T-cell (primary cell): ENCODE data around the gene DFFA. TPM values are rescaled to one million over a fixed set of nuclear protein-coding genes. Genes with fewer than 3 reads are reported as not detected.

ENCODE experiments used
- ATAC-seq, 4 experiments: fragments of 200-7000 bp in 3 of 4; fragments of 150-1000 bp in 1 of 4; cut with Tn5 transposase; replicated peaks in 1 of 4; 1 replicate in 3 of 4; 2 replicates in 1 of 4; pipeline ENCODE4 v1.10.0; 2021; ENCODE audit warnings: moderate library complexity in 3 of 4, mild to moderate bottlenecking in 2 of 4, moderate number of reproducible peaks in 1 of 4
- CTCF ChIA-PET, 2 donors: fragments of 300-600 bp; sonication (Branson Sonifier 250); formaldehyde crosslinking; loops; one replicate each; lab custom pipeline; 2022; ENCODE audit warnings: antibody characterized with exemption in 2 of 2; lab: Charles Lee
- POLR2A ChIA-PET, 2 donors: fragments of 300-600 bp; sonication (Branson Sonifier 250); formaldehyde crosslinking; loops; one replicate each; lab custom pipeline; 2022; ENCODE audit warnings: antibody characterized with exemption in 2 of 2; lab: Charles Lee
- DNase-seq, 35 experiments: peaks; one replicate each; pipeline versions ENCODE4 v3.0.0 to v3.0.0-alpha.2; 2013 to 2023
- H3K27ac ChIP-seq: one replicate; pipeline ENCODE4 v1.5.1; 2013; ENCODE audit warnings: low read length
- H3K27me3 ChIP-seq, 2 experiments: replicated peaks in 1 of 2; 1 replicate in 1 of 2; 2 replicates in 1 of 2; pipeline versions ENCODE4 v1.6.1 to v1.7.0; 2013; ENCODE audit warnings: low read length in 1 of 2, mixed read lengths in 1 of 2; ENCODE audit not compliant: control insufficient read depth in 2 of 2, insufficient read depth in 2 of 2; ENCODE audit errors: extremely low read depth in 1 of 2
- H3K36me3 ChIP-seq, 2 donors: 1 replicate in 1 of 2; 2 replicates in 1 of 2; pipeline versions ENCODE4 v1.6.1 to v1.7.0; 2013; ENCODE audit warnings: low read length in 1 of 2; ENCODE audit not compliant: control insufficient read depth in 2 of 2, insufficient read depth in 1 of 2; ENCODE audit errors: extremely low read depth in 1 of 2
- H3K4me1 ChIP-seq, 2 experiments: 1 replicate in 1 of 2; 2 replicates in 1 of 2; pipeline versions ENCODE4 v1.6.1 to v1.7.0; 2013; ENCODE audit warnings: low read length in 2 of 2, mixed read lengths in 1 of 2; ENCODE audit not compliant: insufficient read depth in 2 of 2, control insufficient read depth in 1 of 2; ENCODE audit errors: extremely low read depth in 1 of 2
- H3K4me3 ChIP-seq, 2 donors: 1 replicate in 1 of 2; 2 replicates in 1 of 2; pipeline versions ENCODE4 v1.5.1 to v1.7.0; 2013; ENCODE audit warnings: mild to moderate bottlenecking in 2 of 2, low read length in 1 of 2, moderate library complexity in 1 of 2; ENCODE audit not compliant: control insufficient read depth in 1 of 2; ENCODE audit errors: extremely low read depth in 1 of 2
- H3K9me3 ChIP-seq: 2 replicates; pipeline ENCODE4 v1.7.0; 2013
- H3K27ac Mint-ChIP-seq, 2 donors: one replicate each; pipeline ENCODE4 v1.8.0; 2020 to 2021; ENCODE audit warnings: mild to moderate bottlenecking in 2 of 2, mixed read lengths in 2 of 2
- H3K27me3 Mint-ChIP-seq, 2 donors: one replicate each; pipeline ENCODE4 v1.8.0; 2021 to 2022; ENCODE audit warnings: mixed read lengths in 2 of 2
- H3K36me3 Mint-ChIP-seq: one replicate; pipeline ENCODE4 v1.8.0; 2021; ENCODE audit warnings: mixed read lengths
- H3K4me1 Mint-ChIP-seq, 3 donors: one replicate each; pipeline ENCODE4 v1.8.0; 2020 to 2022; ENCODE audit warnings: mixed read lengths in 3 of 3, mild to moderate bottlenecking in 1 of 3
- H3K4me3 Mint-ChIP-seq, 3 donors: one replicate each; pipeline ENCODE4 v1.8.0; 2020 to 2022; ENCODE audit warnings: mild to moderate bottlenecking in 3 of 3, mixed read lengths in 3 of 3, moderate library complexity in 3 of 3
- H3K9me3 Mint-ChIP-seq, 3 donors: one replicate each; pipeline ENCODE4 v1.8.0; 2020 to 2022; ENCODE audit warnings: mixed read lengths in 3 of 3
- WGBS: methylation state at CpG from one replicate; pipeline ENCODE4 v1.1.5; 2013; ENCODE audit warnings: missing lambda C conversion rate; ENCODE audit not compliant: insufficient coverage; 5-methylcytosine and 5-hydroxymethylcytosine counted together
- total RNA-seq, 35 experiments: library from RNA in 6 of 35; stranded (reverse) in 6 of 35; fragments of 120-200 nt in 1 of 35; gene quantifications; one replicate each; pipeline versions ENCODE4 v1.2.1 to v1.2.4 and lab custom pipeline; 2013 to 2026

The DFFA gene
- total RNA-seq, 5 donors from 2014 or later (not counting 1 experiment from before 2014, with no cell fraction given), result 19.3 to 32.9 (median 26.0) TPM

DNA sequence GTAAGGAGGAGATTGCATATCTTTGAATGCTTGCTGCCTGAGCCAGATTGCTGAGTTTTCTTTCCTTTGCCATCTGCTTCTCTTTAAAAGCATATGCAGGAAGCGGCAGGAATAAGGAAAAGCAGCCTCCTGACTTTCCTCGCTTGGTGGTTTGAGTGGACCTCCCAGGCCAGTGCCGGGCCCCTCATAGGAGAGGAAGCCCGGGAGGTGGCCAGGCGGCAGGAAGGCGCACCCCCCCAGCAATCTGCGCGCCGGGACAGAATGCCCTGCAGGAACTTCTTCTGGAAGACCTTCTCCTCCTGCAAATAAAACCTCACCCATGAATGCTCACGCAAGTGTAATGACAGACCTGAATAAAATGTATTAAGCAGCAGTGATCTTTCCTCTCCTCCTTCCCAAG, 21.0 kb downstream of the DFFA start:
- WGBS, result 30% methylated on average over 4 of the region's 10 CpGs
- Histone ChIP-seq H3K9me3 (no peaks in the 10 kb centered on the region), H3K27ac (no peak overlapping the region), H3K27me3 (peaks cover 0 to 10% of the 10 kb centered on the region in 2 experiments), H3K4me1 (no peaks in the 10 kb centered on the region), H3K36me3 (no peaks in the 10 kb centered on the region), H3K4me3 (no peak overlapping the region)
- H3K36me3 Mint-ChIP-seq, result peaks cover 5% of the 10 kb centered on the region
- no peaks in the 10 kb centered on the region for H3K4me1 Mint-ChIP-seq
- no peaks in the 10 kb centered on the region for H3K9me3 Mint-ChIP-seq
- POLR2A ChIA-PET, result no interaction called here
- CTCF ChIA-PET, result interaction anchor here in 1 of 2 donors (0.9 kb wide), 1 partner anchor 9 kb away, joined by 3 read pairs; no protein-coding TSS in a partner anchor
- DNase-seq, result no peak
- no peak overlapping the region for H3K27ac Mint-ChIP-seq
- H3K4me3 Mint-ChIP-seq, result no peak overlapping the region
- peaks cover 0 to 3% of the 10 kb centered on the region in 2 donors for H3K27me3 Mint-ChIP-seq
- no peak for ATAC-seq

DNA sequence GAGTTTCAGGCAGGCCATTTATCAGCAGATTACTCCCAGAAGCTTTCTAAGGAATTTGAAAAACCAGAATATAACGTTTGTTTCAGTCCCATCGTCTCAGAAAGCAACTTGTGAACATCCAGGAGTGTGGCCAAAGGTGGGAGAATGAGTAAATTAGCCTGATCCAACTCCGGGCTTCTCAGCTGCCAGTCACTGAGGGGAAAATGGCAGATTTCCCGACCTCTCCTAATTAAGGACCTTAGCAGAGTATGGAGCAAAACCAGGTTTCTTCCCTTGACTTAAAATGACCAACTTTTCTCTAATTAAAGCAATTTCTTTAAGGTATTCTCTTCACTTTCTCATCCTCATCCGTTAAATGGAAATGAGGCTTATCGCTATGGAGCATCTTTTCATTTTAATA, 21.5 kb downstream of the DFFA start:
- H3K4me3 Mint-ChIP-seq, result no peak overlapping the region
- ATAC-seq (no peak), DNase-seq (no peak)
- no CpG with 5 or more reads among the region's 6 CpGs for WGBS
- H3K4me1 ChIP-seq, result no peaks in the 10 kb centered on the region
- peaks cover 0 to 10% of the 10 kb centered on the region in 2 experiments for H3K27me3 ChIP-seq
- no peaks in the 10 kb centered on the region for H3K9me3 ChIP-seq
- H3K36me3 ChIP-seq, result no peaks in the 10 kb centered on the region
- peaks cover 0 to 3% of the 10 kb centered on the region in 2 donors for H3K27me3 Mint-ChIP-seq
- H3K4me3 ChIP-seq, result no peak overlapping the region
- no peak overlapping the region for H3K27ac ChIP-seq
- H3K4me1 Mint-ChIP-seq, result no peaks in the 10 kb centered on the region
- CTCF ChIA-PET, result no interaction called here
- H3K9me3 Mint-ChIP-seq, result no peaks in the 10 kb centered on the region
- H3K27ac Mint-ChIP-seq, result no peak overlapping the region
- H3K36me3 Mint-ChIP-seq, result peaks cover 2% of the 10 kb centered on the region
- POLR2A ChIA-PET, result no interaction called here

DNA sequence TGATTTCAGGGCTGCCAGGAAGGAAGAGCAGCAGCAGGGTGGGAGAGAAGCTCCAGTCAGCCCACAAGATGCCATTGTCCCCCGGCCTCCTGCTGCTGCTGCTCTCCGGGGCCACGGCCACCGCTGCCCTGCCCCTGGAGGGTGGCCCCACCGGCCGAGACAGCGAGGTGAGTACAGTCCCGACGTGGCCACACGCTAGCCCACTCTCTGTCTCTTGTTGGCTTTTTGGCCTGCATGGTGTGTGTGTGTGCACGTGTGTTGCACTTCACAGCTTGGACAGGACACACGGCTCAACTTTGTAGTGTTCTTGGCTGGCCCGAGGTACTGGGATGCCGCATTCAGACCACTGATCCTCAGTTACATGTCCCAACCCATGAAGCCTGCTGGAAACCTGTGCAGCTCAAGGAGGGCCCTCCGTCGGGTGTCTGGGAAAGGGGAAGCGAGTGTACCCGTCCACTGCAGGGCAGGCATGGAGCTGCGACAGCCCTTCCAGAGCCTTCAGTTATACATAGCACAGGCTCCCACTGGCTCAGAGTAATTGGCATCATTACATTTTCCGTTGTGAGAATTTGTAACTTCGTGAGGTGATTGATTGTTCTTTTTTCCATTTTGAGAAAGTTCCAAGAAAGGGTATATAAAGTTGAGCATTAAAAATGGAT, 22.0 kb downstream of the DFFA start:
- Histone ChIP-seq H3K4me1 (no peaks in the 10 kb centered on the region), H3K36me3 (no peaks in the 10 kb centered on the region), H3K27ac (no peak overlapping the region), H3K9me3 (no peaks in the 10 kb centered on the region), H3K4me3 (no peak overlapping the region), H3K27me3 (peaks cover 0 to 10% of the 10 kb centered on the region in 2 experiments)
- Mint-ChIP-seq H3K36me3 (peaks cover 2% of the 10 kb centered on the region), H3K4me3 (no peak overlapping the region), H3K27me3 (peaks cover 0 to 3% of the 10 kb centered on the region in 2 donors), H3K9me3 (no peaks in the 10 kb centered on the region), H3K27ac (no peak overlapping the region), H3K4me1 (no peaks in the 10 kb centered on the region)
- CTCF ChIA-PET, result no interaction called here
- no peak for ATAC-seq
- POLR2A ChIA-PET, result no interaction called here
- 96% methylated on average over 17 of the region's 21 CpGs for WGBS
- no peak for DNase-seq

DNA sequence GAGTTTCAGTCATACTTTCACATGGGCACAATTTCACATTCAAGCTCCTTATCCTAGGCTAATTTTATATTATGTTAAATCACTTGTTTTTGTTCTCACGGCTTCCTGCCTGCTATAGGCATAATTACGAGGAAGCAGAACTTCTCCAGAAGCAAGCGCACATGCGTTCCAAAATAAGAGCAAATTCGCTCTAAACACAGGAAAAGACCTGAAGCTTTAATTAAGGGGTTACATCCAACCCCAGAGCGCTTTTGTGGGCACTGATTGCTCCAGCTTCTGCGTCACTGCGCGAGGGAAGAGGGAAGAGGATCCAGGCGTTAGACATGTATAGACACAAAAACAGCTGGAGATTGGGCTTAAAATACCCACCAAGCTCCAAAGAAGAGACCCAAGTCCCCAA, 22.6 kb downstream of the DFFA start, which contains the start of gene CORT:
CORT (plus strand) TSS at position 281 of the 400 bp plus-strand sequence. CDS start 193 bp downstream, outside the sequence.
- no peak within 1 kb of the TSS for H3K27ac Mint-ChIP-seq
- POLR2A ChIA-PET, result no interaction called here

DNA sequence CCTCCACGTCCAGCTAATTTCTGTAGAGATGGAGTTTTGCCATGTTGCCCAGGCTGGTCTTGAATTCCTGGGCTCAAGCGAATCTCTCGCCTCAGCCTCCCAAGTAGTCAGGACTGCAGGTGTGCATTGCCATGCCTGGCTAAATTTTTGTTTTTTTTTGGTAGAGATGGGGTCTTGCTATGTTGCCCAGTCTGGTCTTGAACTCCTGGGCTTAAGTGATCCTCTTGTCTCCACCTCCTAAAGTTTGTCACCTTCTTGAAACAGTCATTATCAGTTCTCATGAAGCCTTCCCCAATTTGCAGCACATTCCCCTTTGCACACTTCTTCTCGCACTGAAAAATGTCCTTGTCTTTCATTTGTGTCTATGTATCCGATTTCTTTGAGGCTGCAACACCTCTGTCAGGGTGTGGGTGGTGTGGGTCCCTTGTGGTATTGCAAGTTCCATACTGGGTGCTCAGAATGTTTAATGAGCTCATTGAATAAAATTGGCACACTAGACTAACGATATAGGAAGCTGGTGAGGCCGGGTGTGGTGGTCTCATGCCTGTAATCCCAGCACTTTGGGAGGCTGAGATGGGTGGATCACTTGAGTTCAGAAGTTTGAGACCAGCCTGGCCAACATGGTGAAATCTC, 25.4 kb downstream of the DFFA start:
- Histone ChIP-seq H3K9me3 (no peaks in the 10 kb centered on the region), H3K27me3 (peaks cover 0 to 10% of the 10 kb centered on the region in 2 experiments), H3K27ac (no peak overlapping the region), H3K4me3 (no peak overlapping the region), H3K4me1 (no peaks in the 10 kb centered on the region), H3K36me3 (no peaks in the 10 kb centered on the region)
- no peak for DNase-seq
- H3K27ac Mint-ChIP-seq, result no peak overlapping the region
- H3K9me3 Mint-ChIP-seq, result no peaks in the 10 kb centered on the region
- ChIA-PET POLR2A (no interaction called here), CTCF (no interaction called here)
- peaks cover 2% of the 10 kb centered on the region for H3K36me3 Mint-ChIP-seq
- peaks cover 0 to 3% of the 10 kb centered on the region in 2 donors for H3K27me3 Mint-ChIP-seq
- 90% methylated on average over 2 of the region's 7 CpGs for WGBS
- no peaks in the 10 kb centered on the region for H3K4me1 Mint-ChIP-seq
- no peak overlapping the region for H3K4me3 Mint-ChIP-seq
- ATAC-seq, result no peak

More for the DNA sequence above, 22.6 kb downstream of the DFFA start, which contains the start of gene CORT:
- 92% methylated on average over 5 of the region's 10 CpGs for WGBS
- H3K9me3 ChIP-seq, result no peaks in the 10 kb centered on the region
- ATAC-seq, result no peak
- Mint-ChIP-seq H3K27me3 (peaks cover 0 to 3% of the 10 kb centered on the region in 2 donors), H3K4me3 (no peak within 1 kb of the TSS), H3K36me3 (peaks cover 2% of the 10 kb centered on the region), H3K9me3 (no peaks in the 10 kb centered on the region), H3K4me1 (no peaks in the 10 kb centered on the region)
- no peaks in the 10 kb centered on the region for H3K4me1 ChIP-seq
- no peak within 1 kb of the TSS for H3K27ac ChIP-seq
- CTCF ChIA-PET, result interaction anchor here in 1 of 2 donors (0.6 kb wide), 2 partner anchors 36 to 347 kb away, joined by 4 to 6 read pairs; no protein-coding TSS in a partner anchor
- H3K27me3 ChIP-seq, result peaks cover 0 to 10% of the 10 kb centered on the region in 2 experiments
- no peak for DNase-seq
- H3K36me3 ChIP-seq, result no peaks in the 10 kb centered on the region
- no peak within 1 kb of the TSS for H3K4me3 ChIP-seq

DNA sequence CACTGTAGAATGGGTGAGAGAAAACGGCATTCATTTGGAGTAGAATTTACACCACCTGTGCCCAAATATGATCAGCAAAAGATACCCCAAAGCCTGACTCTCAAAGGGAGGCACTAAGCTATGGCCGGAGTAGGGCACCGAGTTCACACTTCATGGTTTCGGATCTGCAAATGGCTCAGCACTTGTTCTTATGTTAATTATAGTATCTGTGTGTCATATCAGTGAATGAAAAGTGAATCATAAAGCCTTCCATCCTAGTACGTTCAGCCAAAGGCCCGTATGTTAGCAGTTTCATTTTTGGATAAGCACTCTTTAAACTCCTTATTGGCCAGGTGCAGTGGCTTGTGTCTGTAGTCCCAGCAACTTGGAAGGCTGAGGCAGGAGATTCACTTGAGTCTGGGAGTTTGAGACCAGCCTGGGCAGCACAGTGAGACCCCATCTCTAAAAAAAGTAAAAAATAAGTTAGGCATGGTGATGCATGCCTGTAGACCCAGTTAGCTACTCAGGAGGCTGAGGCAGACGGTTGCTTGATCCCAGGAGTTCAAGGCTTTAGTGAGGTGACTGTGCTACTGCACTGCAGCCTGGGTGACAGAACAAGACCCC, 27.4 kb downstream of the DFFA start:
- H3K27ac Mint-ChIP-seq, result no peak overlapping the region

More for the DNA sequence above, 27.4 kb downstream of the DFFA start:
- H3K36me3 Mint-ChIP-seq, result peaks cover 5% of the 10 kb centered on the region
- H3K4me1 Mint-ChIP-seq, result no peaks in the 10 kb centered on the region
- Histone ChIP-seq H3K9me3 (no peaks in the 10 kb centered on the region), H3K4me1 (no peaks in the 10 kb centered on the region), H3K4me3 (no peak overlapping the region), H3K27me3 (peaks cover 0 to 4% of the 10 kb centered on the region in 2 experiments), H3K27ac (no peak overlapping the region), H3K36me3 (no peaks in the 10 kb centered on the region)
- ChIA-PET CTCF (no interaction called here), POLR2A (no interaction called here)
- no peak overlapping the region for H3K4me3 Mint-ChIP-seq
- no peaks in the 10 kb centered on the region for H3K9me3 Mint-ChIP-seq
- no peak for DNase-seq
- ATAC-seq, result no peak
- WGBS, result 90% methylated on average over 2 of the region's 7 CpGs
- peaks cover 0 to 3% of the 10 kb centered on the region in 2 donors for H3K27me3 Mint-ChIP-seq
